K562 (cell line): ENCODE results near the gene PTCH2. TPM values are rescaled to one million over a fixed set of nuclear protein-coding genes. Genes with fewer than 3 reads are reported as not detected.

ENCODE experiments used
- ATAC-seq: fragments of 200-7000 bp; cut with Tn5 transposase; 3 replicates; pipeline ENCODE4 v1.9.1; 2020; ENCODE audit warnings: moderate library complexity
- BruUV-seq: library from RNA; stranded (reverse); fragments of 400-500 nt; replicated peaks from 2 replicates; lab custom pipeline; 2021; lab: Mats Ljungman, UMichigan
- CTCF ChIA-PET: fragments of 300-600 bp; formaldehyde crosslinking; extraction: SDS; loops from one replicate; lab custom pipeline; 2021; ENCODE audit warnings: low intra/inter-chr PET ratio; lab: Yijun Ruan, JAX
- POLR2A ChIA-PET: fragments of 300-600, 350-650 bp; sonication (Branson Sonifier 250); formaldehyde crosslinking; extraction: SDS; loops from one replicate; lab custom pipeline; 2021; ENCODE audit warnings: antibody characterized with exemption, inconsistent platforms; lab: Yijun Ruan, JAX
- DNase-seq, 4 experiments: peaks; one replicate each; pipeline versions ENCODE4 v3.0.0 to v3.0.0-alpha.2; 2011 to 2018; ENCODE audit warnings: low spot score in 3 of 4, mixed read lengths in 3 of 4; ENCODE audit errors: extremely low read depth in 1 of 4
- FAIRE-seq: peaks from 2 replicates; lab custom pipeline; 2011; peaks lifted over from hg19 to GRCh38; lab: Jason Lieb, UNC
- H2AFZ ChIP-seq: 2 replicates; pipeline ENCODE4 v1.6.0; 2011; ENCODE audit warnings: low read depth, low read length, control low read depth, inconsistent platforms
- H3K27ac ChIP-seq: fragments of 200-600 bp; 3 replicates; pipeline ENCODE4 v1.8.0; 2011; ENCODE audit warnings: low read depth, mild to moderate bottlenecking, control low read depth, inconsistent platforms, low read length, moderate library complexity, mixed read lengths; ENCODE audit errors: extremely low read depth
- H3K27me3 ChIP-seq, 2 experiments: fragments of 300-600 bp in 1 of 2; 2 replicates in 1 of 2; 3 replicates in 1 of 2; pipeline versions ENCODE4 v1.6.0 to v1.8.0; 2011; ENCODE audit warnings: inconsistent platforms in 2 of 2, low read length in 2 of 2, mild to moderate bottlenecking in 1 of 2, mixed read lengths in 1 of 2, moderate library complexity in 1 of 2; ENCODE audit not compliant: control insufficient read depth in 2 of 2, insufficient read depth in 2 of 2
- H3K36me3 ChIP-seq: fragments of 300-600 bp; 3 replicates; pipeline ENCODE4 v1.8.0; 2011; ENCODE audit warnings: mild to moderate bottlenecking, low read length, inconsistent platforms; ENCODE audit not compliant: control insufficient read depth, insufficient read depth
- H3K4me1 ChIP-seq, 2 experiments: fragments of 200-600 bp in 1 of 2; replicated peaks in 1 of 2; 2 replicates in 1 of 2; 3 replicates in 1 of 2; pipeline versions ENCODE4 v1.5.1 to v1.8.0; 2011; ENCODE audit warnings: inconsistent platforms in 2 of 2, low read length in 2 of 2, mild to moderate bottlenecking in 1 of 2, mixed read lengths in 1 of 2, moderate library complexity in 1 of 2; ENCODE audit not compliant: control insufficient read depth in 2 of 2, insufficient read depth in 2 of 2
- H3K4me2 ChIP-seq: 2 replicates; pipeline ENCODE4 v1.6.1; 2011; ENCODE audit warnings: low read length, control low read depth, inconsistent platforms, mixed read lengths; ENCODE audit not compliant: insufficient read depth
- H3K4me3 ChIP-seq: fragments of 200-600 bp; sonication (generic), shearing (Covaris generic); 2 replicates; pipeline ENCODE4 v1.5.1; 2016; ENCODE audit warnings: control low read depth, inconsistent platforms
- H3K79me2 ChIP-seq: fragments of 200-600 bp; 3 replicates; pipeline ENCODE4 v1.8.0; 2011; ENCODE audit warnings: low read length, inconsistent platforms; ENCODE audit not compliant: control insufficient read depth, insufficient read depth
- H3K9ac ChIP-seq, 2 experiments: 2 replicates each; pipeline versions ENCODE4 v1.6.0 to v1.6.1; 2011; ENCODE audit warnings: low read depth in 2 of 2, low read length in 2 of 2, control low read depth in 1 of 2, inconsistent platforms in 1 of 2, mild to moderate bottlenecking in 1 of 2, mixed read lengths in 1 of 2; ENCODE audit not compliant: insufficient read depth in 1 of 2
- H3K9me1 ChIP-seq: one replicate; pipeline ENCODE4 v1.6.0; 2011; ENCODE audit warnings: inconsistent platforms, mild to moderate bottlenecking, low read length, moderate library complexity; ENCODE audit not compliant: control insufficient read depth, insufficient read depth
- H3K9me3 ChIP-seq: replicated peaks from 2 replicates; pipeline ENCODE4 v1.5.1; 2011; ENCODE audit warnings: low read depth, low read length, inconsistent platforms; ENCODE audit not compliant: control insufficient read depth, insufficient read depth
- H4K20me1 ChIP-seq: replicated peaks from 2 replicates; pipeline ENCODE4 v1.6.1; 2011; ENCODE audit warnings: low read length, inconsistent platforms, mixed read lengths; ENCODE audit not compliant: control insufficient read depth, insufficient read depth
- HDGF ChIP-seq: fragments of 450-650 bp; IDR thresholded peaks from 2 replicates; pipeline ENCODE4 v1.6.1; 2016
- NFIC ChIP-seq: fragments of 450-650 bp; IDR thresholded peaks from 2 replicates; pipeline ENCODE4 v1.6.1; 2017; ENCODE audit warnings: mild to moderate bottlenecking, inconsistent platforms
- NONO ChIP-seq, 2 experiments: fragments of 200-400 bp in 1 of 2; fragments of 450-650 bp in 1 of 2; formaldehyde crosslinking in 1 of 2; IDR thresholded peaks; 2 replicates each; pipeline ENCODE4 v1.6.1; 2017; ENCODE audit warnings: low read depth in 2 of 2, mild to moderate bottlenecking in 2 of 2, moderate library complexity in 2 of 2, low read length in 1 of 2
- PCBP1 ChIP-seq: fragments of 200-400 bp; formaldehyde crosslinking; IDR thresholded peaks from 2 replicates; pipeline ENCODE4 v1.6.1; 2018; ENCODE audit warnings: mild to moderate bottlenecking, low read depth, low read length; ENCODE audit not compliant: poor library complexity, severe bottlenecking
- POLR2AphosphoS2 ChIP-seq: IDR thresholded peaks from 2 replicates; pipeline ENCODE4 v1.6.1; 2012; ENCODE audit warnings: low read length, improper control_type of control experiment
- POU5F1 ChIP-seq: fragments of 150-350 bp; IDR thresholded peaks from 2 replicates; pipeline ENCODE4 v1.6.1; 2014; ENCODE audit warnings: borderline replicate concordance, low read length, low read depth, mild to moderate bottlenecking; ENCODE audit not compliant: partially characterized antibody
- TBP ChIP-seq: optimal IDR thresholded peaks from 2 replicates; pipeline ENCODE3; 2011; ENCODE audit warnings: low read depth, low read length, improper control_type of control experiment
- TRIM24 ChIP-seq, 2 experiments: fragments of 450-650 bp; IDR thresholded peaks; 2 replicates each; pipeline ENCODE4 v1.6.1; 2016
- WGBS: fragments of 100-300 bp; shearing (Covaris generic); methylation state at CpG from one replicate; pipeline ENCODE4 v1.1.6; 2016; ENCODE audit warnings: low coverage, mixed read lengths; ENCODE audit not compliant: insufficient coverage; ENCODE audit errors: missing lambda C conversion rate; 5-methylcytosine and 5-hydroxymethylcytosine counted together
- in situ Hi-C: fragments of 300-500 bp; cut with MboI; formaldehyde crosslinking; loops from 4 replicates; pipeline ENCODE4 v1.15.0; 2018; ENCODE audit warnings: inconsistent platforms, mixed read lengths
- intact Hi-C: fragments of 100-400 bp; cut with micrococcal nuclease; formaldehyde crosslinking; loops from 2 replicates; pipeline ENCODE4 v1.14.2; 2022
- polyA plus RNA-seq, 8 experiments: library from polyadenylated mRNA; depleted of rRNA in 4 of 8; stranded (reverse) in 5 of 8; unstranded in 3 of 8; fragments of >200 nt; fragmentation: Nextera tagmentation in 2 of 8; fragmentation: Illumina TruSeq in 1 of 8; extraction: Ambion mirVana in 2 of 8; extraction: Trizol in 1 of 8; gene quantifications; 2 replicates each; pipeline versions ENCODE4 v1.2.1 to v1.2.3, GENCODE V29; 2011 to 2014; ENCODE audit warnings: inconsistent platforms in 1 of 8, missing spikeins in 1 of 8
- total RNA-seq, 7 experiments: library from RNA; depleted of rRNA in 6 of 7; stranded (reverse); fragments of >200 nt in 6 of 7; fragmentation: Illumina TruSeq in 2 of 7; extraction: Trizol in 2 of 7; gene quantifications; 2 replicates each; pipeline versions ENCODE4 v1.2.1 to v1.2.3, GENCODE V29; 2011 to 2021; ENCODE audit warnings: low replicate concordance in 1 of 7
- TF ChIP-seq, protein P1 (sequence below): fragments of 250-450 bp; sonication (Bioruptor Pico); IDR thresholded peaks from 2 replicates; pipeline ENCODE4 v1.8.0; 2021; ENCODE audit warnings: mild to moderate bottlenecking, moderate library complexity
- TF ChIP-seq, protein P2 (sequence below): sonication (generic); formaldehyde crosslinking; IDR thresholded peaks from 2 replicates; pipeline ENCODE4 v1.8.1; 2023; ENCODE audit warnings: mild to moderate bottlenecking, missing genetic modification reagents
- TF ChIP-seq, protein P3 (sequence below): fragments of 450-650 bp; IDR thresholded peaks from 2 replicates; pipeline ENCODE4 v1.6.1; 2016
- TF ChIP-seq, protein P4 (sequence below), 3 experiments: fragments of 200-800 bp in 1 of 3; fragments of 250-450 bp in 1 of 3; fragments of 450-650 bp in 1 of 3; sonication (Bioruptor Pico) in 1 of 3; sonication (Bioruptor generic) in 1 of 3; formaldehyde crosslinking in 1 of 3; IDR thresholded peaks; 2 replicates each; pipeline versions ENCODE4 v1.6.1 to v1.8.0; 2016 to 2022; ENCODE audit warnings: mild to moderate bottlenecking in 2 of 3, missing genetic modification characterization in 2 of 3, missing compliant biosample characterization in 1 of 3, moderate library complexity in 1 of 3

Gene PTCH2
- total and polyA plus RNA-seq, 9 of the 15 experiments (the other 6 are each of a cell fraction or from before 2014, with no cell fraction given): 0.15 to 27.3 (median 0.48) TPM; not detected in 1

DNA sequence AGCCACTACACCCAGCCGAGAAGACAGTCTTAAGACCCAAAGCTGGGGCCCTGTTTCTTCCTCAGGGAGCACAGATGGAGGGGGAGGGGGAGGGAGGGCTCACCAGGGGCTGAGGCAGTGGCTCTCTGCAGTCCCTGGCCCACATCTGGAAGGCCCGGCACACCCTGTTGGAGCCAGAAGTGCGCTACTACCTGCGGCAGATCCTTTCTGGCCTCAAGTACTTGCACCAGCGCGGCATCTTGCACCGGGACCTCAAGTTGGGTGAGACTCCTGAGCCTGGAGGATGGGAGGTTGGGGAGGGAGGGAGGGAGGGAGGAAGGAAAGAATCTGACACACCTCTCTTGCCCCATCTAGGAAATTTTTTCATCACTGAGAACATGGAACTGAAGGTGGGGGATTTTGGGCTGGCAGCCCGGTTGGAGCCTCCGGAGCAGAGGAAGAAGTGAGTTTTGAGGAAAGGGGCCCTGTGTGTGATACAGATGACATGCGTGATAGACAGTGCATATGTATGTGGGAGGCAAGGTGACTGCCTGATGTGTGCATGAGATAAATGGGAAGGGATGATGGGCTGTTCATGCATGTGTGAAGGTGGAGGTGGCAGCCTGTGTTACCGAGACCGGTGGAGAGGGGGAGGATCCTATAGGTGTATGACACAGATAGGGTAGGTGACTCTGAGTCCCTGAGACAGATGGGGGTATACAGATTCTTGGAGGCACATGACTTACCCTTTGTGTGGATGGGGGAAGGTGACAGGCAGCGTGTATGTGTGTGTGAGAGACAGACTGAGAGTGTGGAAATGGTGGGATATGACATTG lies 41.4 kb downstream of the PTCH2 start:
- CTCF ChIA-PET: no interaction called here
- WGBS: 25% methylated on average over 12 of the region's 13 CpGs
- Histone ChIP-seq H4K20me1 (no peaks in the 10 kb centered on the region), H3K9me3 (no peaks in the 10 kb centered on the region), H3K4me2 (peak overlapping the region; percentile 80), H3K4me3 (peak overlapping the region; percentile 77), H3K36me3 (peaks cover 48% of the 10 kb centered on the region), H3K27me3 (no peaks in the 10 kb centered on the region; a peak in 1 of 5 replicates), H2AFZ (no peak overlapping the region), H3K4me1 (peaks cover 28 to 65% of the 10 kb centered on the region in 2 experiments), H3K79me2 (peaks cover 22% of the 10 kb centered on the region), H3K27ac (peak overlapping the region; percentile 6; the same call in 2 of the 3 replicates), H3K9ac (peak overlapping the region; percentile 24 to 86; a peak in 3 of 4 replicates), H3K9me1 (peaks cover 5% of the 10 kb centered on the region)
- ATAC-seq (no peak), FAIRE-seq (peak; percentile 88), DNase-seq (peak in 3 of 4 experiments; percentile 56 to 66 (median 64))
- POLR2A ChIA-PET: interaction anchor here (0.7 to 16.9 kb wide), 5 partner anchors 17 to 211 kb away, joined by 3 to 594 read pairs (median 4); partner anchors contain the start of gene UROD
- in situ Hi-C loops (loop anchor here (10.0 kb wide), 1 partner anchor 693 kb away; the partner anchor contains the start of gene TESK2), intact Hi-C loops (loop anchor here (2.0 to 10.0 kb wide), 2 partner anchors 17 to 167 kb away; no protein-coding TSS in a partner anchor)
- BruUV-seq: TSS peak; percentile 63
- TF ChIP-seq POU5F1 (no peak), POLR2AphosphoS2 (no peak), NFIC (peak; percentile 29; the same call in 1 of the 2 replicates), PCBP1 (no peak), NONO (IDR thresholded peaks at IDR 0.05; ENCODE audit: low read depth in 2 of 2, low read length in 1 of 2) (no peak), TRIM24 (IDR thresholded peaks at IDR 0.05) (0 out of 4 replicates have a peak, but pooled peaks of 1 of the 2 experiments have one; percentile 15), HDGF (peak; percentile 81; the same call in 1 of the 2 replicates), TBP (no peak)
- TF ChIP-seq, protein P1, sequence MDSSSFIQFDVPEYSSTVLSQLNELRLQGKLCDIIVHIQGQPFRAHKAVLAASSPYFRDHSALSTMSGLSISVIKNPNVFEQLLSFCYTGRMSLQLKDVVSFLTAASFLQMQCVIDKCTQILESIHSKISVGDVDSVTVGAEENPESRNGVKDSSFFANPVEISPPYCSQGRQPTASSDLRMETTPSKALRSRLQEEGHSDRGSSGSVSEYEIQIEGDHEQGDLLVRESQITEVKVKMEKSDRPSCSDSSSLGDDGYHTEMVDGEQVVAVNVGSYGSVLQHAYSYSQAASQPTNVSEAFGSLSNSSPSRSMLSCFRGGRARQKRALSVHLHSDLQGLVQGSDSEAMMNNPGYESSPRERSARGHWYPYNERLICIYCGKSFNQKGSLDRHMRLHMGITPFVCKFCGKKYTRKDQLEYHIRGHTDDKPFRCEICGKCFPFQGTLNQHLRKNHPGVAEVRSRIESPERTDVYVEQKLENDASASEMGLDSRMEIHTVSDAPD (CRISPR knock-in tag): no peak
- TF ChIP-seq, protein P2, sequence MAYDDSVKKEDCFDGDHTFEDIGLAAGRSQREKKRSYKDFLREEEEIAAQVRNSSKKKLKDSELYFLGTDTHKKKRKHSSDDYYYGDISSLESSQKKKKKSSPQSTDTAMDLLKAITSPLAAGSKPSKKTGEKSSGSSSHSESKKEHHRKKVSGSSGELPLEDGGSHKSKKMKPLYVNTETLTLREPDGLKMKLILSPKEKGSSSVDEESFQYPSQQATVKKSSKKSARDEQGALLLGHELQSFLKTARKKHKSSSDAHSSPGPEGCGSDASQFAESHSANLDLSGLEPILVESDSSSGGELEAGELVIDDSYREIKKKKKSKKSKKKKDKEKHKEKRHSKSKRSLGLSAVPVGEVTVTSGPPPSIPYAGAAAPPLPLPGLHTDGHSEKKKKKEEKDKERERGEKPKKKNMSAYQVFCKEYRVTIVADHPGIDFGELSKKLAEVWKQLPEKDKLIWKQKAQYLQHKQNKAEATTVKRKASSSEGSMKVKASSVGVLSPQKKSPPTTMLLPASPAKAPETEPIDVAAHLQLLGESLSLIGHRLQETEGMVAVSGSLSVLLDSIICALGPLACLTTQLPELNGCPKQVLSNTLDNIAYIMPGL (CRISPR knock-in tag): no peak
- TF ChIP-seq, protein P3, sequence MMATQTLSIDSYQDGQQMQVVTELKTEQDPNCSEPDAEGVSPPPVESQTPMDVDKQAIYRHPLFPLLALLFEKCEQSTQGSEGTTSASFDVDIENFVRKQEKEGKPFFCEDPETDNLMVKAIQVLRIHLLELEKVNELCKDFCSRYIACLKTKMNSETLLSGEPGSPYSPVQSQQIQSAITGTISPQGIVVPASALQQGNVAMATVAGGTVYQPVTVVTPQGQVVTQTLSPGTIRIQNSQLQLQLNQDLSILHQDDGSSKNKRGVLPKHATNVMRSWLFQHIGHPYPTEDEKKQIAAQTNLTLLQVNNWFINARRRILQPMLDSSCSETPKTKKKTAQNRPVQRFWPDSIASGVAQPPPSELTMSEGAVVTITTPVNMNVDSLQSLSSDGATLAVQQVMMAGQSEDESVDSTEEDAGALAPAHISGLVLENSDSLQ: peak; percentile 69
- TF ChIP-seq, protein P4, sequence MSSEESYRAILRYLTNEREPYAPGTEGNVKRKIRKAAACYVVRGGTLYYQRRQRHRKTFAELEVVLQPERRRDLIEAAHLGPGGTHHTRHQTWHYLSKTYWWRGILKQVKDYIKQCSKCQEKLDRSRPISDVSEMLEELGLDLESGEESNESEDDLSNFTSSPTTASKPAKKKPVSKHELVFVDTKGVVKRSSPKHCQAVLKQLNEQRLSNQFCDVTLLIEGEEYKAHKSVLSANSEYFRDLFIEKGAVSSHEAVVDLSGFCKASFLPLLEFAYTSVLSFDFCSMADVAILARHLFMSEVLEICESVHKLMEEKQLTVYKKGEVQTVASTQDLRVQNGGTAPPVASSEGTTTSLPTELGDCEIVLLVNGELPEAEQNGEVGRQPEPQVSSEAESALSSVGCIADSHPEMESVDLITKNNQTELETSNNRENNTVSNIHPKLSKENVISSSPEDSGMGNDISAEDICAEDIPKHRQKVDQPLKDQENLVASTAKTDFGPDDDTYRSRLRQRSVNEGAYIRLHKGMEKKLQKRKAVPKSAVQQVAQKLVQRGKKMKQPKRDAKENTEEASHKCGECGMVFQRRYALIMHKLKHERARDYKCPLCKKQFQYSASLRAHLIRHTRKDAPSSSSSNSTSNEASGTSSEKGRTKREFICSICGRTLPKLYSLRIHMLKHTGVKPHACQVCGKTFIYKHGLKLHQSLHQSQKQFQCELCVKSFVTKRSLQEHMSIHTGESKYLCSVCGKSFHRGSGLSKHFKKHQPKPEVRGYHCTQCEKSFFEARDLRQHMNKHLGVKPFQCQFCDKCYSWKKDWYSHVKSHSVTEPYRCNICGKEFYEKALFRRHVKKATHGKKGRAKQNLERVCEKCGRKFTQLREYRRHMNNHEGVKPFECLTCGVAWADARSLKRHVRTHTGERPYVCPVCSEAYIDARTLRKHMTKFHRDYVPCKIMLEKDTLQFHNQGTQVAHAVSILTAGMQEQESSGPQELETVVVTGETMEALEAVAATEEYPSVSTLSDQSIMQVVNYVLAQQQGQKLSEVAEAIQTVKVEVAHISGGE (CRISPR knock-in tag; IDR thresholded peaks at IDR 0.05): no peak
